Putamen (tissue), 1 donor: ENCODE results near the gene UTS2.

Source experiments
- DNase-seq: peaks from one replicate; pipeline ENCODE4 v3.0.0-alpha.2; 2016; ENCODE audit warnings: low spot score

Gene UTS2

GRCh38 chr1:7862211-7863060, 9.6 kb upstream of the UTS2 start:
- no peak for DNase-seq

- no peak for DNase-seq
These were observed 8.6 kb upstream of the UTS2 start for GRCh38 chr1:7861452-7861851.

GRCh38 chr1:7860130-7860529, 7.3 kb upstream of the UTS2 start:
- no peak for DNase-seq

GRCh38 chr1:7859406-7859805, 6.5 kb upstream of the UTS2 start:
- no peak for DNase-seq

GRCh38 chr1:7857985-7858384, 5.1 kb upstream of the UTS2 start:
- no peak for DNase-seq

- DNase-seq, result no peak
These were observed 4.1 kb upstream of the UTS2 start for GRCh38 chr1:7857000-7857399.

GRCh38 chr1:7856345-7856744, 3.5 kb upstream of the UTS2 start:
- no peak for DNase-seq

- no peak for DNase-seq
These were observed 790 bp upstream of the UTS2 start for GRCh38 chr1:7853684-7854026.

GRCh38 chr1:7850786-7851185, 2.1 kb downstream of the UTS2 start:
- DNase-seq, result no peak

- DNase-seq, result no peak
These were observed 5.3 kb downstream of the UTS2 start for GRCh38 chr1:7847599-7847998.

GRCh38 chr1:7846656-7847055, 6.2 kb downstream of the UTS2 start:
- no peak for DNase-seq

GRCh38 chr1:7845761-7846160, 7.1 kb downstream of the UTS2 start:
- no peak for DNase-seq

GRCh38 chr1:7842517-7842916, 10.3 kb downstream of the UTS2 start:
- no peak for DNase-seq

- no peak for DNase-seq
These were observed 13.3 kb downstream of the UTS2 start for GRCh38 chr1:7839526-7839925.

- no peak for DNase-seq
These were observed 14.2 kb downstream of the UTS2 start for GRCh38 chr1:7838714-7839113.

- DNase-seq, result no peak
These were observed 19.8 kb downstream of the UTS2 start for GRCh38 chr1:7833035-7833434.

GRCh38 chr1:7831458-7831857, 21.4 kb downstream of the UTS2 start:
- DNase-seq, result no peak

- DNase-seq, result no peak
These were observed 25.5 kb downstream of the UTS2 start for GRCh38 chr1:7827126-7827955.

- DNase-seq, result no peak
These were observed 26.5 kb downstream of the UTS2 start for GRCh38 chr1:7826363-7826762.

GRCh38 chr1:7824701-7825100, 28.2 kb downstream of the UTS2 start:
- no peak for DNase-seq

- DNase-seq, result no peak
These were observed 31.6 kb downstream of the UTS2 start for GRCh38 chr1:7821282-7821681.

- no peak for DNase-seq
These were observed 39.0 kb downstream of the UTS2 start for GRCh38 chr1:7813677-7814373.

GRCh38 chr1:7811476-7811875, 41.4 kb downstream of the UTS2 start:
- no peak for DNase-seq
